Sigmoid colon (tissue), 7 donors: ENCODE results near the gene SELENOP. TPM values are rescaled to one million over a fixed set of nuclear protein-coding genes. Genes with fewer than 3 reads are reported as not detected.

Source experiments
- DNase-seq: peaks from one replicate; pipeline ENCODE4 v3.0.0-alpha.2; 2019
- H3K27ac ChIP-seq, 4 donors: fragments of 200-600 bp; sonication (generic); one replicate each; pipeline ENCODE4 v1.5.1; 2016 to 2019; ENCODE audit warnings: mild to moderate bottlenecking in 1 of 4
- H3K27me3 ChIP-seq, 3 donors: fragments of 200-600 bp; sonication (generic); one replicate each; pipeline ENCODE4 v1.5.1; 2019; ENCODE audit warnings: mild to moderate bottlenecking in 1 of 3
- H3K36me3 ChIP-seq, 4 donors: fragments of 200-600 bp; sonication (generic); one replicate each; pipeline ENCODE4 v1.5.1; 2016 to 2019
- H3K4me1 ChIP-seq, 4 donors: fragments of 200-600 bp; sonication (generic); one replicate each; pipeline ENCODE4 v1.5.1; 2017 to 2019
- H3K4me3 ChIP-seq, 4 donors: fragments of 200-600 bp; sonication (generic); one replicate each; pipeline ENCODE4 v1.5.1; 2017 to 2019; ENCODE audit warnings: mild to moderate bottlenecking in 2 of 4, moderate library complexity in 1 of 4
- H3K9me3 ChIP-seq, 4 donors: fragments of 200-600 bp in 3 of 4; sonication (generic) in 3 of 4; one replicate each; pipeline versions ENCODE4 v1.5.1 to v1.6.1; 2013 to 2019
- CTCF ChIP-seq, 4 experiments: fragments of 450-650 bp in 3 of 4; fragments of 200-600 bp in 1 of 4; IDR thresholded peaks; one replicate each; pipeline ENCODE4 v1.5.1; 2016 to 2019; ENCODE audit warnings: antibody characterized with exemption in 4 of 4, mild to moderate bottlenecking in 3 of 4, moderate library complexity in 2 of 4
- EP300 ChIP-seq, 4 donors: sonication (generic); formaldehyde crosslinking; IDR thresholded peaks; one replicate each; pipeline ENCODE4 v1.6.1; 2017; ENCODE audit warnings: antibody characterized with exemption in 4 of 4
- POLR2A ChIP-seq, 2 donors: fragments of 450-650 bp; IDR thresholded peaks; one replicate each; pipeline ENCODE4 v1.6.1; 2016; ENCODE audit warnings: antibody characterized with exemption in 2 of 2, mild to moderate bottlenecking in 2 of 2, moderate library complexity in 2 of 2
- POLR2AphosphoS5 ChIP-seq, 4 donors: sonication (generic); formaldehyde crosslinking; IDR thresholded peaks; one replicate each; pipeline ENCODE4 v1.6.1; 2017; ENCODE audit warnings: antibody characterized with exemption in 4 of 4
- WGBS, 2 donors: extraction: QIAGEN DNeasy Blood & Tissue Kit; methylation state at CpG; one replicate each; pipeline ENCODE4 v1.1.7; 2013; 5-methylcytosine and 5-hydroxymethylcytosine counted together
- intact Hi-C: fragments of 100-400 bp; cut with DNase I; formaldehyde crosslinking; loops from one replicate; pipeline ENCODE4 v1.15.1; 2023
- polyA plus RNA-seq, 3 donors: library from polyadenylated mRNA; stranded (reverse); fragments of 200-250 nt; gene quantifications; one replicate each; pipeline ENCODE4 v1.2.3, GENCODE V29; 2013
- total RNA-seq, 4 donors: library from RNA; depleted of rRNA; stranded (reverse); fragments of >200 nt; gene quantifications; one replicate each; pipeline ENCODE4 v1.1.0, GENCODE V29; 2016
- donor health status: healthy with polysubstance abuse.
- donor health status: Bipolar disorder and iron deficiency.
- donor health status: healthy.

Gene SELENOP
- total and polyA plus RNA-seq, 7 donors: 261 to 1,116 (median 457) TPM

GRCh38 chr5:42804717-42805339 lies 6.9 kb downstream of the SELENOP start:
- 95 to 97% methylated on average over 4 of the region's 4 CpGs for WGBS, 2 donors
- intact Hi-C loops: loop anchor here (5.0 to 10.0 kb wide), 2 partner anchors 52 to 80 kb away; no protein-coding TSS in a partner anchor
- no peak for DNase-seq
- H3K27ac ChIP-seq: no peak overlapping the region
- H3K36me3 ChIP-seq: peaks cover 3 to 56% (median 12%) of the 10 kb centered on the region in 4 donors
- H3K9me3 ChIP-seq: no peaks in the 10 kb centered on the region
- H3K4me1 ChIP-seq: peaks cover 0 to 8% (median 3%) of the 10 kb centered on the region in 4 donors
- no peak overlapping the region for H3K4me3 ChIP-seq
- H3K27me3 ChIP-seq: no peaks in the 10 kb centered on the region
- TF ChIP-seq CTCF (IDR thresholded peaks at IDR 0.05): no peak
- no peak for TF ChIP-seq POLR2A (IDR thresholded peaks at IDR 0.05)
- no peak for TF ChIP-seq EP300 (IDR thresholded peaks at IDR 0.05)

DNA sequence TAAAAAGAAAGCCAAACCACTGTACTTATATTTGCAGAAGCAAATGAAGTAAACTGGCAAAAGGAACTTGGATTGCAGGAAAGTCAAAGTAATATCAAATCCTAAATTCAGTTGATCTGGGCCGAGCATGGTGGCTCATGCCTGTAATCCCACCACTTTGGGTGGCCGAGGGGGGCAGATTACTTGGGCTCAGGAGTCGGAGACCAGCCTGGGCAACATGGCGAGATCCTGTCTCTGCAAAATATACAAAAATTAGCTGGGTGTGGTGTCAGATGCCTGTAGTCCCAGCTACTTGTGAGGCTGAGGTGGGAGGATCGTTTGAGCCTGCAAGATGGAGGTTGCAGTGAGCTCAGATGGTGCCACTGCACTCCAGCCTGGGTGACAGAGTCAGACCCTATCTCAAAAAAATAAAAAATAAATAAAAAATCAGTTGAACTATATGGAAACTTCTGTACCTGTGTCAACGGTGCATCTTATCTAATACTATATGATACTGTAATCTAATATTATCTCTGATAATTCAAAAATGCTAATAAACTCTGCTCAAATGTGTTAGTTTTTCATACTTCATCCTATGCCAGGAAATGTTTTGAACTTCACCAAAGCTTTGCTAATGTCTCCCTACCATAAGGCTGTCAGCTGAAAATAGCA lies 10.1 kb downstream of the SELENOP start:
- Histone ChIP-seq H3K27ac (no peak overlapping the region), H3K27me3 (no peaks in the 10 kb centered on the region), H3K36me3 (peaks cover 3 to 56% (median 12%) of the 10 kb centered on the region in 4 donors), H3K4me1 (no peaks in the 10 kb centered on the region), H3K4me3 (no peak overlapping the region), H3K9me3 (no peaks in the 10 kb centered on the region)
- 92 to 93% methylated on average over 6 of the region's 6 CpGs for WGBS, 2 donors
- DNase-seq: no peak
- intact Hi-C loops: loop anchor here (10.0 kb wide), 1 partner anchor 83 kb away; no protein-coding TSS in a partner anchor
- TF ChIP-seq POLR2A (IDR thresholded peaks at IDR 0.05): no peak

GRCh38 chr5:42800748-42801330 lies 10.9 kb downstream of the SELENOP start:
- DNase-seq: no peak
- intact Hi-C loops: loop anchor here (10.0 kb wide), 1 partner anchor 84 kb away; no protein-coding TSS in a partner anchor
- Histone ChIP-seq H3K27me3 (no peaks in the 10 kb centered on the region), H3K27ac (no peak overlapping the region), H3K4me1 (no peaks in the 10 kb centered on the region), H3K4me3 (no peak overlapping the region), H3K36me3 (peaks cover 0 to 48% (median 10%) of the 10 kb centered on the region in 4 donors), H3K9me3 (no peaks in the 10 kb centered on the region)
- 77 to 87% methylated on average over 8 of the region's 8 CpGs for WGBS, 2 donors
- TF ChIP-seq POLR2A (IDR thresholded peaks at IDR 0.05) (no peak), EP300 (IDR thresholded peaks at IDR 0.05) (no peak)

DNA sequence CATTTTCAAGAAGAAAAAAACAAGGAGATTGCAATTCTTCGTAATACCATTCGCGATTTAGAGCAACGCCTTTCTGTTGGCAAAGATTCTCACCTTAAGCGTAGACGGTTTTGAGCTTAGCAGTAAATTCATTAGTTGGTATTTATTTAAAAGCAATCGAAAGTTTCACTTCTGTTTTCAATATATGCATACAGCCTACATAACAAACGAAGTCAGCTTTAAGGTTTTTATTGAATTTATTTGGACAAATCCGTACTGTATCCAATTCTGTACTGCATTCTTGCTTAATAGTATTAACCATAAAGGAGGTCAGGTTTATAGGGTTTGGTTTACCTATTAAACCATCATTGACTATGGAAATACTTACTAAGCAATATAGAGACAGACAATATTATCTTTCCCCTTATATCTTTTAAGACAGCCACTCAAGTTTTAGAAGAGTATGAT lies 12.0 kb downstream of the SELENOP start:
- peaks cover 0 to 39% (median 7%) of the 10 kb centered on the region in 4 donors for H3K36me3 ChIP-seq
- DNase-seq: no peak
- 89 to 90% methylated on average over 9 of the region's 9 CpGs for WGBS, 2 donors
- intact Hi-C loops: loop anchor here (10.0 kb wide), 1 partner anchor 85 kb away; no protein-coding TSS in a partner anchor
- no peaks in the 10 kb centered on the region for H3K27me3 ChIP-seq
- TF ChIP-seq POLR2AphosphoS5 (IDR thresholded peaks at IDR 0.05) (no peak), EP300 (IDR thresholded peaks at IDR 0.05) (no peak), CTCF (IDR thresholded peaks at IDR 0.05) (no peak), POLR2A (IDR thresholded peaks at IDR 0.05) (no peak)
- no peaks in the 10 kb centered on the region for H3K9me3 ChIP-seq
- no peak overlapping the region for H3K4me3 ChIP-seq
- no peak overlapping the region for H3K27ac ChIP-seq
- no peaks in the 10 kb centered on the region for H3K4me1 ChIP-seq

DNA sequence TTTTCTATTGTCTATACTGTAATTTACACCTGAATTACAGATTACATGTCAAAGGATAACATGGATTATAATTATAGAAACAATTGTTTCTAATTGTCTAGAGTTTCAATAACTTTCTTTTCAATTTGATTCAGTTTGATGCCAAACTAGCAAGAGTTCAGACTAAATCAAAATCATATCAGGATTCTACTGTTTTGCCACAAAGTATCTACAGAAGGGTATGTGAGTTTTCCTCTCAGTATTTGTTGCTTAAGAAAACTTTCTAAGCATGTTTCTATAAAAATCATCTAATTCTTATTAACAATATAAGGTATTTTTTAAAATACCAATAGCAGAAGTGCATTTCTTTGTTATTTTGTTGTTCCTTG lies 12.5 kb downstream of the SELENOP start:
- Histone ChIP-seq H3K27me3 (no peaks in the 10 kb centered on the region), H3K36me3 (peaks cover 0 to 35% (median 6%) of the 10 kb centered on the region in 4 donors), H3K4me1 (no peaks in the 10 kb centered on the region), H3K27ac (no peak overlapping the region), H3K4me3 (no peak overlapping the region), H3K9me3 (no peaks in the 10 kb centered on the region)
- TF ChIP-seq EP300 (IDR thresholded peaks at IDR 0.05) (no peak), POLR2AphosphoS5 (IDR thresholded peaks at IDR 0.05) (no peak), CTCF (IDR thresholded peaks at IDR 0.05) (no peak), POLR2A (IDR thresholded peaks at IDR 0.05) (no peak)
- DNase-seq: no peak
- intact Hi-C loops: no loop called here
